GM18508 (cell line): Measurements from ENCODE around the gene BAIAP2.

Source experiments
- ATAC-seq: cut with Tn5 transposase; IDR thresholded peaks from one replicate; pipeline ENCODE4 v1.9.1; 2021; ENCODE audit warnings: moderate number of reproducible peaks; ENCODE audit not compliant: insufficient read depth, unreplicated experiment

BAIAP2 gene

GRCh38 chr17:81082177-81083073 is 47.5 kb downstream of the BAIAP2 start:
- no peak for ATAC-seq

- ATAC-seq: no peak
Measured at GRCh38 chr17:81083125-81083765, 48.3 kb downstream of the BAIAP2 start.

DNA sequence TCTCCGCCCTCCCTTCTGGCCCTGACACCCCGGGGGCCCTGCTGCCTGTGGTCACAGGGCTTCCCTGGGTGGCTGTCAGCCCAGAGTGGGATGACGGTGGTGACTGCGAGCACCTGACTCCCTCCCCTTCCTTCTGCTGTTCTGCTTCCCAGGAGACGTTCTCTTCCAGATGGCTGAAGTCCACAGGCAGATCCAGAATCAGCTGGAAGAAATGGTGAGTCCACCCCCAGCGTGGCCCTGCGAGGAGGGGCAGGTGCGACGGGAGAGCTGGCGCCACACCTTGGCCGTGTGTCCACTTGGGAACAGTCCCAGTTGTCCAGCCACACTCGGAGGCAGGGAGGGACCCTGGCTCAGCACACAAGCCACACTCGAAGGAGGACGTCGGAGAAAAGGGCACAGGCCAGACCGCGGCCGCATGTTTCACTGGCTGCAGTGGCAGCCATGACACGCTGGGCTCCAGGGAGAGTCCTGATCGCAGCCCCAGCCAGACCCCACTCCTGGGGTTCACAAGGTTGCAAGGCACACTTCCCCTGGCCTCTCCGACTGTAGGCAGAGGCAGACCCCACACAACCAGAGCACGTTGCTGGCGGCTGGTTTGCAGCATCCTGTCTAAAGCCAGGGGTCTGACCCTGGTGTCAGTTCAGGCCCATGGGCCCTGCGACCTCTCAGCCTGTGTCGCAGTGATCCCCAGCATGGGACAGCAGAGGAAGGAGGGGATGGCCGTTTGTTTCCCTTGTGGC is 49.9 kb downstream of the BAIAP2 start:
- ATAC-seq: no peak

- no peak for ATAC-seq
Measured at GRCh38 chr17:81085420-81085911, 50.5 kb downstream of the BAIAP2 start.

DNA sequence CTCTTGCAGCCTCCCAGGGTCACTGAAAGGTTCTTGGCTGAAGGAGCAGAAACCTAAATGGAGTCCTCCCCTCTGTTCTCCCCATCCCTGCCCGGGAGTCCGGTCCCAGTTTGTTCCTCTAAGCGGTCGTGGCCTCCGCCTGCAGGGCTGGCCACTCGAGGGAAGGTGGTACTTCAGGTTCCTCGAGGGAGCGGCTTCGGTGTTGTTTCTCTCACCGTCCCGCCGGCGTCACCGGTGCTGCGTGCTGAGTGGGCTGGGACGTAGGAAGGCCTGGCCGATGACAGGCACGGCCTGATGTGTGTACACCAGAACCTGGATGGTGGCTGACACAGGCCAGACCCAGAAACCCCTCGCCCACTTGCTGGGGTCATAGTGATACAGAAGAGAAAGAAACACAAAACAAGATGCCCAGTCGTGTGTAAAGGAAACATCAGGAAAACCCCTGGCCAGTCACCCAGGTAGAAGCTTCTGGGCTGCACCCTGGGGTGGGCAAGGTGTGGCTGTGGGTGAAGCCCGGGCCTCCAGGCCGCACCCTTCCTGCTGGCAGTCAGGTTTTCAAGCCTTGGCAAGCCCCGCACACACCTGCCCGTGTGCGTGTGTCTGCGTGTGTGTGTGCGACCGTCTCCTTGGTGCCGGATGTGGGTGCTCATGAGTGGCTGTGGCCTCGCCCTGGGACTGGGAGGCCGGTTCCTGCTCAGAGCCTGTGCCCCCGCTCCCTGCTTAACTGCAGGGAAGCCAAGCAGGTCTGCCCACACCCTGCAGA is 52.0 kb downstream of the BAIAP2 start:
- no peak for ATAC-seq

DNA sequence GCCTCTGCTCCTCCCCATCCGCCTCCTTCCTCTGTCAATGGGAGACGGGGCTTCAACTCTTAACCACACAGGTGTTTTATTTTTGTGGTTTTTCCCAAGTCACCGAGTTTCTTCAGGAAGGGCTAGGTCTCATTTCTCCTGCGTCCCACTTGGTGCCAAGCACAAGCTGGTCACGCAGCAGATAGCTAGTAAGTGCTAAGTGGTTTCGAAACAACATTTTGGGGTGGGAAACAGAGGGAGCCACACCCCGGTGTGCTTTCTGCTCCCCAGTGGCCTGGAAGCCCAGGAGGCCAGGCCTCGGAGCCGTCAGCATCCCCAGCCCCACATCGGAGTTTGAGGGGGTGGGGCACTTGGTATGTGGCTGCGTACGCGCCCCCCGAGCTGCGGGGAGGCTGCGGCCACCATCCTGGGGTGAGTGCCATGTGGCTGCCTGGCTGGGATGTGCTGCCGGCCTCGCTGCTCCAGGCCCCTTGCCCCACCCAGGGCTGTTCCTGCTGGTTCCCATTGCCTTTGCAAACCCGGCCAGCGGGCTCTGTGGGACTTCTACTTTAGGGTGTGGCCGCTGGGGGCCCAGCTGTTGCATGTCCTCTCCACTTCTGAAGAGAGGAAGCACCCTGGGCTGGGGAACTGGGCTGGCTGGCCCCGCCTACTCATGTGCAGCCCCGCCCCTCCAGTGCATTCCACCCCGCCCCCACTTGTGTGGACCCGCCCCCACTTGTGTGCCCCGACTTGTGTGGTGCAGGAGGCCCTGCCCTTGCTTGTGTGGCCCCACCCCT is 55.6 kb downstream of the BAIAP2 start:
- ATAC-seq: no peak

DNA sequence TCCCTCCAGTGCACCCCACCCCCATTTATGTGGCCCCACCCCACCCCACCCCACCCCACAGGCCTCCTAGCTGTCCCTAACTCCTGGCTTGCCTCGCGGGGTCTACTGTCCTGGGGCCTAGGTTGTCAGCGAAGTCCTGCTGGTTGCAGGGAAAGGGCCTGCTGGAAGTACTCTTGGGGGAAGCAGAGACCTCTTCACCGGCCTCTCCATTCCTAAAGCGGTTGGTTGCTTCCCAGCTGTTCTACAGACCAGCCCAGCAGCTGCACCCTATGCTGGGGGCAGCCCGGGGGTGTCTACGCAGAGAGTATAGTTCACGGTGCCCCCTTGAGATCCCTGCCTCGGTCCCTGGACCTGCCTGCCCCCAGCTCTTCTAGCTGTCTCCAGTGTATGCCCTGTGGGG is 56.2 kb downstream of the BAIAP2 start:
- ATAC-seq: no peak

DNA sequence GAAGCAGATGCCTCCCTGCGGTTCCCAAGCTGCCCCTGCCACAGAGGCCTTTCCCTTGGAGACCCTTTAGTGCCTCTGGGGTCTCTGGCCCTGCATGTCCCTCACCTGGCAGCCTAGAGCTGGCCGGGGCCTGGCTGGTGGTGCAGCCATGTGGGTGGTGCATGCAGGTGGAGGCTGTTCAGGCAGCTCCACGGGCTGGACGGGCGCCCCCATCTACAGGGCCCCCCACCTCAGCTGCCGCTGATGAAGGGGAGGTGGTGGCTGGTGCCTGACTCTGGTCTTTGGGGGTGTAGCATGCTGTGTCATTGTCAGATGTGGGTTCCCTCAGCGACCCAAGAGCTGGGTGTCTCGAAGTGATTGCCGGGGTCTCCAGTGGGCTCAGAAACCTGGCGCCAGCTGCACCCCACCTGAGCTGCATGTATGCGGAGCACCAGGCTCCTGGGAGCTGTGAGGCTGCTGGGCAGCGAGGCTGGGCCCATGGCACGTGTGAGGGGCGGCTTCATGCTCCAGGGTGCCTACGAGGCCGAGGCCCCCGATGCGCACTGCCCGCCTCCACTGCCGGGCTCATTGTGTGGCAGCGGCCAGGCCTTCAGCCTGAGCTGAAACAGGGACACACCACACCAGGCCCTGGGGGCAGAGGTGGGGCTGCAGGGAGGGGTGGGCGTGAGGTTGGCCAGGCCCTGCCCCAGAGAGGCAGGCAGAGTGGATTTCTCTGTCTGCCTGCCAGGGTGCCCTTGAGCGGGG is 57.0 kb downstream of the BAIAP2 start:
- ATAC-seq: no peak

DNA sequence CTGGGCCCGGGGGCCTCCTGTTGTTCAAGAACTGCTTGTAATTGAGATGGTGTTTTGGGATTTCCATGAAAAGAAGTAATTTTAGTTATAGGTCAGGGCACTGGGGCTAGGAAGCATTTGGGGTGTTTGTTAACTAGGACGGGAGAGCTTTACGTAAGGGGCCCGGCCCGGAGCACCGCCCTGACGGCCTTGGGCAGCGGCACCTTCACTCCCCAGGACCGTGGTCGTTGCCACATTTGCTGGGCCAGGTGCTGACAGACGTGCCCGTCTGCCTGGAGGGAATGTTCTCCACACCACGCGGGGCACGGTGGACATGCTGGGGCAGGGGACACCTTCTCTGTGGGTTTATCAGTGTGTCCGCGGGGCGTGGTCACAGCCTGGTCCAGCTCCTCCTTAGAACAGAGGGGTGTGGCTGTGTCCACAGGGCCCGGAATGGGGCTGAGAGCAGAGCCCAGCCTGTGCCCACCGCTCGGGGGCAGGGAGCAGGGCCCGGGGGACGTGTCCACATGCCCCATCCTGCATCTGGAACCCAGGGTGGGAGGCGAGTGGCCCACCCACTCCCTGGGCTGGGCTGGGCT is 57.7 kb downstream of the BAIAP2 start:
- no peak for ATAC-seq

GRCh38 chr17:81093619-81094508 is 58.9 kb downstream of the BAIAP2 start:
- ATAC-seq: no peak

- no peak for ATAC-seq
Measured at GRCh38 chr17:81094509-81095382, 59.8 kb downstream of the BAIAP2 start.

- ATAC-seq: no peak
Measured at GRCh38 chr17:81095383-81095762, 60.4 kb downstream of the BAIAP2 start.

DNA sequence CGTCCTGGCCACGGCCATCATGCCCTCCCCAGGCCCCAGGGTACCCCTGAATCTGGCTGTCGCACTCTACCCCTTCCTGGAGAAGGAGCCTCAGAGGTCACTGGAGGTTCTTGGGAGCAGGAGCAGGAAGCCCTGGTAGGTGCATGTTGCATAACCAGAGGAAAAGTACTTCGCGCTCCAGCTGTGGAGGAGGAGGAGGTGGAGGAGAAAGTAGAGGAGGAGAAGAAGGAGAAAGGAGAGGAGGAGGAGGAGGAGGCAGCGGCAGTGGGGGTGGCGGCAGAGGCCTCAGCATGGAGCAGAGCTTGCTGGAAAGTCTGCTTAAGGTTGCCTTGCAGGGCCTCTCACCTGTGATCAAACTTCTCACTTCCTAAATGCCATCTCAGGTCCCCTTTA is 61.8 kb downstream of the BAIAP2 start:
- no peak for ATAC-seq

GRCh38 chr17:81097134-81097942 is 62.4 kb downstream of the BAIAP2 start:
- no peak for ATAC-seq

GRCh38 chr17:81097943-81098308 is 63.0 kb downstream of the BAIAP2 start:
- no peak for ATAC-seq

GRCh38 chr17:81099888-81100287 is 64.9 kb downstream of the BAIAP2 start:
- ATAC-seq: no peak
